Adrenal gland (tissue), 12 donors: ENCODE data around the gene SBF2. TPM values are rescaled to one million over a fixed set of nuclear protein-coding genes. Genes with fewer than 3 reads are reported as not detected.

ENCODE experiments used
- DNase-seq, 7 donors: peaks; one replicate each; pipeline ENCODE4 v3.0.0-alpha.2; 2019 to 2020
- H3K27ac ChIP-seq, 5 donors: fragments of 200-600 bp; sonication (generic) in 4 of 5; 1 replicate in 3 of 5; 2 replicates in 2 of 5; pipeline versions ENCODE4 v1.5.1 to v1.8.0; 2016 to 2020; ENCODE audit warnings: mild to moderate bottlenecking in 1 of 5
- H3K27me3 ChIP-seq: fragments of 200-600 bp; 2 replicates; pipeline ENCODE4 v1.8.0; 2021
- H3K36me3 ChIP-seq, 2 donors: fragments of 200-600 bp; replicated peaks in 1 of 2; 1 replicate in 1 of 2; 2 replicates in 1 of 2; pipeline versions ENCODE4 v1.5.1 to v1.8.0; 2018 to 2022
- H3K4me1 ChIP-seq, 2 donors: fragments of 200-600 bp; replicated peaks in 1 of 2; 1 replicate in 1 of 2; 2 replicates in 1 of 2; pipeline versions ENCODE4 v1.5.1 to v1.8.0; 2018 to 2021
- H3K4me3 ChIP-seq, 4 donors: fragments of 200-600 bp; sonication (generic) in 3 of 4; one replicate each; pipeline ENCODE4 v1.5.1; 2016 to 2018
- H3K9me3 ChIP-seq, 3 donors: fragments of 200-600 bp; sonication (generic) in 1 of 3; replicated peaks in 1 of 3; 1 replicate in 2 of 3; 2 replicates in 1 of 3; pipeline versions ENCODE4 v1.5.1 to v1.8.0; 2016 to 2021
- POLR2A ChIP-seq, 2 donors: fragments of 450-650 bp; IDR thresholded peaks; one replicate each; pipeline ENCODE4 v1.6.1; 2017; ENCODE audit warnings: antibody characterized with exemption in 2 of 2, mild to moderate bottlenecking in 2 of 2, moderate library complexity in 1 of 2
- whole genome bisulfite sequencing, 4 donors: extraction: QIAGEN DNeasy Blood & Tissue Kit in 2 of 4; methylation state at CpG; one replicate each; pipeline versions ENCODE4 v1.1.5 to v1.1.7; 2013 to 2017; 5-methylcytosine and 5-hydroxymethylcytosine counted together
- intact Hi-C, 2 donors: fragments of 100-400 bp; cut with DNase I; formaldehyde crosslinking; loops; one replicate each; pipeline versions ENCODE4 v1.14.1 to v1.15.0; 2022 to 2023
- polyA plus RNA-seq, 3 donors: library from polyadenylated mRNA; stranded (reverse); fragments of 200-250 nt in 2 of 3; fragments of 350-450 nt in 1 of 3; fragmentation: Illumina TruSeq in 1 of 3; extraction: RNeasy Lipid Tissue Mini Kit (QIAGEN cat#74804) in 1 of 3; gene quantifications; one replicate each; pipeline ENCODE4 v1.2.3, GENCODE V29; 2013 to 2014
- total RNA-seq, 9 donors: library from RNA; depleted of rRNA in 4 of 9; stranded (reverse); fragments of >200 nt in 4 of 9; fragments of 120-200 nt in 1 of 9; fragmentation: NEBNext Ultra II Directional in 1 of 9; extraction: Animal tissue kit (Norgen Biotek cat#: 25700) in 1 of 9; gene quantifications; one replicate each; pipeline versions ENCODE4 v1.1.0 to v1.2.4, GENCODE V29; 2013 to 2023
- TF ChIP-seq, protein P1 (sequence below), 6 experiments: fragments of 450-650 bp in 4 of 6; fragments of 200-600 bp in 2 of 6; sonication (generic) in 1 of 6; IDR thresholded peaks; 1 replicate in 5 of 6; 2 replicates in 1 of 6; pipeline versions ENCODE4 v1.5.1 to v1.8.0; 2016 to 2021; ENCODE audit warnings: antibody characterized with exemption in 6 of 6, mild to moderate bottlenecking in 2 of 6, moderate library complexity in 1 of 6
- donor health status: healthy with polysubstance abuse.
- donor health status: Bipolar disorder and iron deficiency.
- donor health status: DM: yes; HTN: yes; CAD: no.
- donor health status: DM: no; HTN: no; CAD: no.
- donor health status: DM: no; HTN: no; CAD: no.
- donor health status: DM: yes; HTN: yes; CAD: no.

SBF2 gene
- total and polyA plus RNA-seq, 12 donors = 12.5 to 66.7 (median 38.0) TPM

DNA sequence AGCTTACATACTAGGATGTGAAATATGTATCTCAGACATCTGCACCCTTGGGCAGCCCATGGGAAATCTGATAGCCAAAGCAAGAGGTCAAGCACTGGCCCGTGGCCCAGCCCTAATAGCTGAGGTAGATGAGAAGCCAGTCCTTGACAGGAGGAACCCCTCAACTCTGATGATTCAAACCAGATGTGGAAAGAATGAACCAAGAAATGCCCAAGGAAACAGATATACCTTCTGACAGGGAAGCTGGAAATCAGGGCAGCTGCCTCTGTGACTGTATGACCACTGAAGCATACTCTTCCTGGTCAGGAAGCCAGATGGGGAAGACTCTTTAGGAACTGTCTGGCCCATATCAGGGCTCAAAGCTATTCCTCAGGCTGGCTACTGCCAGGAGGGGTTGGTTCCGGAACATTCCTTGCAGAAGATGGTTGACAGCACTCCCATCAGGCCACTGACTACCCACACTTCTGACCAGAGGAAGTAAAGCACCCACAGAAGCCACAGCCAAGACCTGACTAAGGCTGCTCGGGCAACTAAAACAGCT is 506.0 kb downstream of the SBF2 start:
- intact Hi-C loops = no loop called here
- H3K27ac ChIP-seq = peak overlapping the region in 1 of 5 donors; percentile 23
- no peaks in the 10 kb centered on the region for H3K4me1 ChIP-seq
- TF ChIP-seq, protein P1, sequence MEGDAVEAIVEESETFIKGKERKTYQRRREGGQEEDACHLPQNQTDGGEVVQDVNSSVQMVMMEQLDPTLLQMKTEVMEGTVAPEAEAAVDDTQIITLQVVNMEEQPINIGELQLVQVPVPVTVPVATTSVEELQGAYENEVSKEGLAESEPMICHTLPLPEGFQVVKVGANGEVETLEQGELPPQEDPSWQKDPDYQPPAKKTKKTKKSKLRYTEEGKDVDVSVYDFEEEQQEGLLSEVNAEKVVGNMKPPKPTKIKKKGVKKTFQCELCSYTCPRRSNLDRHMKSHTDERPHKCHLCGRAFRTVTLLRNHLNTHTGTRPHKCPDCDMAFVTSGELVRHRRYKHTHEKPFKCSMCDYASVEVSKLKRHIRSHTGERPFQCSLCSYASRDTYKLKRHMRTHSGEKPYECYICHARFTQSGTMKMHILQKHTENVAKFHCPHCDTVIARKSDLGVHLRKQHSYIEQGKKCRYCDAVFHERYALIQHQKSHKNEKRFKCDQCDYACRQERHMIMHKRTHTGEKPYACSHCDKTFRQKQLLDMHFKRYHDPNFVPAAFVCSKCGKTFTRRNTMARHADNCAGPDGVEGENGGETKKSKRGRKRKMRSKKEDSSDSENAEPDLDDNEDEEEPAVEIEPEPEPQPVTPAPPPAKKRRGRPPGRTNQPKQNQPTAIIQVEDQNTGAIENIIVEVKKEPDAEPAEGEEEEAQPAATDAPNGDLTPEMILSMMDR (IDR thresholded peaks at IDR 0.05) = no peak
- TF ChIP-seq POLR2A (IDR thresholded peaks at IDR 0.05) = no peak
- no peak overlapping the region for H3K4me3 ChIP-seq
- no peaks in the 10 kb centered on the region for H3K27me3 ChIP-seq
- WGBS, 4 donors = 63 to 82% (median 73%) methylated on average over 3 of the region's 3 CpGs
- peaks cover 0 to 33% of the 10 kb centered on the region in 2 donors for H3K36me3 ChIP-seq
- peak in 4 of 7 donors; percentile 21 to 55 (median 27) for DNase-seq
- H3K9me3 ChIP-seq = no peaks in the 10 kb centered on the region

DNA sequence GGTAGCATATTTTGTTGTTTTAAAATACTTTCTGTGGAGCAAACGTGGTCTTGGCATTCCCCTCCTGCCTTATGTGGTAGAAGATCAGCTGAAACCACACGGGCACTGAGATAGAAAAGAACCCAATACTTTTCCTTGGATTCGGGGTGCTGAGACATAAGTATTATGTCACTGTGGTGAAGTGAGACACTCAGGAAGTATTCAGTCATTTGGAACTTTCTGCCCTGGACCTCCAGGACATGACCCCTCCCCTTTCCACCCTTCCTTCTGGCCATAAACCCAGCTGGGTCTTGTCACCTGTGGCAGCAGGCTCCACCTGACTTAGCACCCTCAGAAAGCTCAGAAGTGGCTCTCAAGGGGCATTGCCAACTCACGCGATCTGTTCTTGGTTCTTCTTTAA is 506.8 kb downstream of the SBF2 start:
- Histone ChIP-seq H3K4me3 (no peak overlapping the region), H3K27ac (no peak overlapping the region), H3K9me3 (no peaks in the 10 kb centered on the region), H3K36me3 (peaks cover 0 to 33% of the 10 kb centered on the region in 2 donors), H3K4me1 (no peaks in the 10 kb centered on the region), H3K27me3 (no peaks in the 10 kb centered on the region)
- 83 to 96% (median 89%) methylated on average over 5 of the region's 5 CpGs for WGBS, 4 donors
- intact Hi-C loops = no loop called here
- TF ChIP-seq, protein P1 (IDR thresholded peaks at IDR 0.05) = no peak
- no peak for TF ChIP-seq POLR2A (IDR thresholded peaks at IDR 0.05)
- no peak for DNase-seq

DNA sequence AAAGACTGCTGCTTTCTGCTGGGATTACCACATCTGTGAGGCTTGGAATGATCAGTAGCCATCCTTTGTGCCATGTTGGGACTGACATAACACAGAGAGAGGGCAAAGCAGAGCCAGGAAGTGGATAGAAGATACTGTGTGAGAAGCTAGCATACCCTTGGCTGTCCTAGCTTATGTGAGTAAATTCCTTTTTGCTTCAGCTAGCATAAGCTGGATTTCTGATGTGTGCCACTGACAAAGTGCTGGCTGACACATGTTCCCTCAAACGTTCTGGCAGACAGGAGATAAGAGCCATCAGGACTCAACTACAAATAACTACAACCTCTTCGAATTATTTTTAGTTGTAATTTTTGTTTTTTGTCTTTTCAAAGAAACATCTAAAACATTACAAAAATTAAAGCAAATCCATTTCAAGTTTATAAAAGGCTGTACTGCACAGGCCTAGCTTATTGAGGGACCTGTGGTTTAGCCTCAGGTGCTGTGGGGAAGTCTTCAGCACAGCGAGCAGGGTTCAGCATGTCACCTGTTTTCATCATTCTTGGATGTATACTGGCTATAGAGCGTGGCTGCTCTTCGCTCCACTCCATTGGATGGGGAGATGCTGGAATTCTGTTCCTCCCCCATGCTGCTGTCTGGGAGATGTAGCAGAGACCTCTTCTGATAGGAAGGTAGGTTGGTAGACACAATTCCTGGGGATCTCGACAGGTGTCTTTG is 509.3 kb downstream of the SBF2 start:
- H3K36me3 ChIP-seq = peaks cover 0 to 48% of the 10 kb centered on the region in 2 donors
- H3K27me3 ChIP-seq = no peaks in the 10 kb centered on the region
- intact Hi-C loops = no loop called here
- H3K4me1 ChIP-seq = no peaks in the 10 kb centered on the region
- WGBS, 4 donors = 68 to 85% (median 78%) methylated on average over 5 to 6 of the region's 6 CpGs
- TF ChIP-seq POLR2A (IDR thresholded peaks at IDR 0.05) = no peak
- TF ChIP-seq, protein P1 (IDR thresholded peaks at IDR 0.05) = no peak
- no peak overlapping the region for H3K27ac ChIP-seq
- no peak for DNase-seq
- no peak overlapping the region for H3K4me3 ChIP-seq
- no peaks in the 10 kb centered on the region for H3K9me3 ChIP-seq

DNA sequence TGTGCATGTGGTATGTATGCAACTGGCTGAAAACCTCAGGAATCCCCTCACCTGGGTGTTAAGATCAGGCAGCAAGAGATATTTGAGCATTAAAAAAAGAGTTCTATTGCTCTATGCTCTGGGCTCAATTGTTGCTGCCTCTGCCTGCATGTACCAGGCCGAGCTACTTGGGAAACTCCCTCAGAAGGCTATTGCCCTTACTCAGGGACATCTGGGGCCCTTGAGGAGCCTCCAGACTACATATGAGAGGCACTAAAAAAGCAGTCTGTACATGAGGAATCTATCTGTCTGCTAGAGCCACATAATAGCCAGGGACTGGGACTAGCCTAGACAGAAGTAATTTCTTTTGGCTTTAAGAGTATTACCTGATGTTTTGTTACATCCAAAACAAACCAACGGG is 510.0 kb downstream of the SBF2 start:
- intact Hi-C loops = no loop called here
- TF ChIP-seq, protein P1 (IDR thresholded peaks at IDR 0.05) = no peak
- TF ChIP-seq POLR2A (IDR thresholded peaks at IDR 0.05) = no peak
- no peak for DNase-seq
- H3K27ac ChIP-seq = no peak overlapping the region
- no peaks in the 10 kb centered on the region for H3K27me3 ChIP-seq
- H3K4me1 ChIP-seq = no peaks in the 10 kb centered on the region
- H3K4me3 ChIP-seq = no peak overlapping the region
- peaks cover 0 to 53% of the 10 kb centered on the region in 2 donors for H3K36me3 ChIP-seq
- 60 to 85% (median 76%) methylated on average over 2 of the region's 2 CpGs for WGBS, 4 donors
- no peaks in the 10 kb centered on the region for H3K9me3 ChIP-seq
